Suppressor macrophage (primary cell): ENCODE results near the gene HHEX.

ENCODE experiments used
- DNase-seq, 4 experiments: peaks; one replicate each; pipeline ENCODE4 v3.0.0-alpha.2; 2020 to 2022
- total RNA-seq, 17 experiments: gene quantifications; one replicate each; lab custom pipeline; 2026; ENCODE audit warnings: mixed read lengths in 6 of 17, inconsistent platforms in 3 of 17; lab: John Stamatoyannopoulos, UW

HHEX gene
- 0.21 to 31.8 (median 20.1) reads per million in 17 experiments for total RNA-seq

GRCh38 chr10:92689663-92690210 is at the start of gene HHEX:
TSS of gene HHEX (plus strand) at chr10:92689955. CDS start at chr10:92689987, 32 bp downstream.
- peak; percentile 91 to 97 (median 94) for DNase-seq

GRCh38 chr10:92640107-92640506 is 49.6 kb upstream of the HHEX start:
- DNase-seq, result no peak

GRCh38 chr10:92641492-92641891 is 48.3 kb upstream of the HHEX start:
- DNase-seq, result no peak

- DNase-seq, result peak; percentile 24 to 74 (median 48)
Observed at GRCh38 chr10:92644921-92645320, 44.8 kb upstream of the HHEX start.

GRCh38 chr10:92650864-92651263 is 38.9 kb upstream of the HHEX start:
- peak; percentile 5 to 30 (median 20) for DNase-seq

DNA sequence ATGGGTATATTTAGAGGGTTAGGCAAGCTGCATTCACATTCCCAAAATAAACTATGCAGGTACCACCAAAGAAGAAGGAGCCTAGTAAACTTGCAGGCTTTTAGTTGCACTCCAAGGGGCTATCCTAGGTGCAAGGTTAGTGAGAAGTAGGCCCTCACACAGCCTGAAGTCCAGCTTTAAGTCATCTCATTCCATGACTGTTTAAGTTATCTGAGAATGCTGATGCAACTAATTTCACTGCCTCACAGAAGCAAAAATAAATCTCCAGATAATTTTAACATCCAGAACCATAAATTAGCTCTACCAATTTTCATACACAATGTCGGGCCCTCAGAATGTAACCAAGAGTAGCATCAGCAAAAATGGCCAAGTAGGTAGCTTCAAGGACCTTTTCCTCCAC is 34.3 kb upstream of the HHEX start:
- no peak for DNase-seq

DNA sequence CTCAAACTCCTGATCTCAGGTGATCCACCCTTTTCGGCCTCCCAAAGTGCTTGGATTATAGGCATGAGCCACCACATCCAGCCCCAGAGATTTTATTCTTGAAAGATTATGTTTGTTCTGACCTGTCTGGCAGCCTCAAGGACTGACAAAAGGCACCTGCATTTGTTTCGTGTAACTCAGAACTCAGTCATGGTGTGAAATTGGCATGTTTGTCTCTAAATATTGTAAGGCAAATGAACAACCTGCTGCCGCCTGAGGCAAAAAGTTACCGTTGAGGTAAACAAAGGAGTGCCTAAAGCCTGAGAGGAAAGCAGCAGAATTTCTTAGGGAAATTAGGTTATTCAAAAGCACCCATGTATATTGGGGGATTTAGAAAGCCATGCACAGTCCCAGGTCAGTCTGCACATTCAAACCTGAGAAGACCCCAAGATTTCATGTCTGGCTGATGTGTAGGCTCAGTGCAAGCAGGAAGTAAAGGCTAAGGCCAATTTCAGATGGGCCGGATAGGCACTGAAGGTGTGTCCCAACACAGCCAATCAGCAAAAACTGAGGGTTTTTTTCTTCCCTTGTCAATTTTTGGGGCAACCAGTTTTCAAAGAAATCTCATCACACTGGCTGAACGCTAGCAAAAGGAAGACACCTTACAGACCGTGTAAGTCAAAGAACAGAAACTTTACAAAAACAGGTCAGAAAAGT is 33.3 kb upstream of the HHEX start:
- DNase-seq, result no peak

DNA sequence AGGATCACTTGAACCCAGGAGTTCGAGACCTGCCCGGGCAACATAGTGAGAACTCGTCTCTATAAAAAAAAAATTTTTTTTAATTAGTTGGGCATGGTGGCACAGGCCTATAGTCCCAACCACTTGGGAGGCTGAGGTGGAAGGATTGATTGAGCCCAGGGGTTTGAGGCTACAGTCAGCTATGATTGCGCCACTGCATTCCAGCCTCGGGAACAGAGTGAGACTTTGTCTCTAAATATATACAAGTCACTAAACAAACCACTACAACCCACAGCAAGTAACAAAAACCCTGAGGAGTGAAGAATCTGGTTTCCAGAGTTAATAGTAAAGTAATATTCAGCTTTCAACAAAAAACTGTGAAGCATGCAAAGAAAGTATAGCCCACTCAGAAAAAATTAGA is 32.7 kb upstream of the HHEX start:
- DNase-seq, result no peak

DNA sequence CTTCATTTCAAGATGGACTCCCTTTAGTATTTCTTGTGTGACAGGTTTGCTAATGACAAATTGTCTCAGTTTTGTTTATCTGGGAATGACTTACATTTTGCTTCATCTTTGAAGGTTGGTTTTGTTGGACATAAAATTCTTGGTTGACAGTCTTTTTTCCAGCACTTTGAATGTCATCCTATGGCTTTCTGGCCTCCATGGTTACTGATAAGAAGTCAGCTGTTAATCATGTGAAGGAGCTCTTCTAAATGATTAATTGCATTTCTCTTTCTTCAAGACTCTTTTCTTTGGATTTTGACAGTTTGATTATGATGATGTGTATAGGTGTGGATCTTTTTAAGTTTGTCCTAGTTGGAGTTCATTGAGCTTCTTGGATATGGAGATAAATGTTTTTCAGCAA is 26.9 kb upstream of the HHEX start:
- no peak for DNase-seq

GRCh38 chr10:92664322-92664721 is 25.4 kb upstream of the HHEX start:
- DNase-seq, result no peak

GRCh38 chr10:92667078-92667477 is 22.7 kb upstream of the HHEX start:
- no peak for DNase-seq

- no peak for DNase-seq
Observed at GRCh38 chr10:92677708-92678107, 12.0 kb upstream of the HHEX start.

DNA sequence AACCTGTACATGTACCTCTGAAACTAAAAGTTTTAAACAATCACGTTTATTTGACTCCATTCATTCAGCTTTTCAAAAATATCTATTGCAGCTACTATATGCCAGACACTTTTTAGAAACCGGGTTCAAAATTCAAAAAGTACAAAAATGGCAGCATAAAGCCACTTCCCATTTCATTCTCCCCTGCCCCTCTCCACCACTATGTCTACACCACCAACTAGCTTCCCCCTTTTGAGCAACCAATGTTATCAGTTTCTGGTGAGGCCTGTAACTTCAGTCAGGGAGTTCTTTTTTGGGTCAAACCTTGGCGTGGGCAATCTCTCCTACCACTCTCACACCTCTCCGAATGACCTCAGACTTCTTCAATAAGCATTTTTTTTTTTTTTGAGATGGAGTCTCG is 11.5 kb upstream of the HHEX start:
- DNase-seq, result no peak

GRCh38 chr10:92681306-92681834 is 8.4 kb upstream of the HHEX start:
- DNase-seq, result no peak

GRCh38 chr10:92688573-92688926 is 1.2 kb upstream of the HHEX start:
- peak; percentile 36 to 65 (median 56) for DNase-seq

DNA sequence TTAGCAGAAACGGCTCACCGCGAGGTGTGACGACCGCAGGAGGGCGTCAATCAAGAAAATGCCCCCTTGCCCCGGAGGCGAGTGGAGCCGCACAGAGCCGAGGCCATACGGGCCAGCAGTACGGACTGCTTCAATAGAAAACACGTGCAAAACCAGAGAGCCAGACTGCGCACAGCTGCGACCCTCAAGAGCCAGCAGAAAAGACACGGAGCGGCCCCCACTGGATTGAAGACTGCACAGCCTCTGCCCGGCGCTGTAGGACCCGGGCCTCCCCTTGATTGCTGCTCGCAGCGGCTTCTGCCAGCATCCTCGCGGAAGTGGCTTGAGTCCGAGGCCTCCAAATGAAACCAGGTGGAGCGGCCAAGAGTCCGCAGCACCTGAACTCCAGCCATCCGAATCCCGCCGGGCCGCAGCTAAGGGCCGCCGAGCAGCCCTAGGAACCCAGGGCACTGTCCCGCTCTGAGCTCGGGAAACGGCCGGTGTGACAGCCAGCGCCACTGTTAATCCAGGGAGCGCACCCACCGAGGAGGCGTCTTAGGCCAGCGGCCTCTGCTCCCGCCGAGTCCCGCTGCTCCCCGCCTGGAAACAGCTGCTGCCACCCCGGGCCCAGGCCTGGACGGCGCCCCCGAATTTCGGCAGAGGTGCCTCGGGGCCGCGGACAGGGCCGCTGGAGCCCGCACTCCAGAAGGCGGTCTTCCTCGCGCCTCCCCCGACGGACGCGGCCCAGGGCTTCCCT is 660 bp upstream of the HHEX start:
- peak in 3 of 4 experiments; percentile 29 to 50 (median 34) for DNase-seq

DNA sequence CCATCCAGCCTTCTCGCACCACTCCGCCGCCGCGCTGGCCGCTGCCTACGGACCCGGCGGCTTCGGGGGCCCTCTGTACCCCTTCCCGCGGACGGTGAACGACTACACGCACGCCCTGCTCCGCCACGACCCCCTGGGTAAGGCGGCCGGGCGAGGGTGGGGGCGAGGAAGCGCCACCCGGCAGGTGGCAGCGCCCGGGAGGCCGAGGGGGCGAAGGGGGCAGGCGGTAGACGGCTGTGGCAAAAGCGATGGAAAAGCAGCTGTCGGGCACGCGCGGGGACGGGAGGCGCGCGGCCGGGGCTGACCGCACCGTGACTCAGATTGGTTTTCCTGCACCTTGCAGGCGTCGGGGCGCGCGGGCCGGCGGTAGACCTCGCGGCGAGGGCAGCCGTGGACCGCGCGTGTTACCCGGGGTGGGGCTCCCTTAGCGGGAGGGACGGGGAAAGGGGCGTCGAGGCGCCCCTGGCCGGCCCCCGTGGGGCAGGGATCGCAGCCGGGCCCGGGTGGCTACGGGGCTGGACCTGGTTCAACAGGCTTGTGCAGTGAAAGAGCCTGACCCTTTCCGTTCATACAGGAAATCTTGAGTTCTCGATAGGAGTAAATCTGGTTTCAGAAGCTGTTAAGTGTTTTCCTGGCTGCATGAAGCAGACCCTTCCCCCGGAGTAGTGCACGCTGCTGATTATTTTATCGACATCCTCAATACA is 608 bp downstream of the HHEX start:
- DNase-seq, result peak; percentile 77 to 88 (median 84)

- peak; percentile 73 to 92 (median 85) for DNase-seq
Observed at GRCh38 chr10:92690915-92691590, 1.3 kb downstream of the HHEX start.

DNA sequence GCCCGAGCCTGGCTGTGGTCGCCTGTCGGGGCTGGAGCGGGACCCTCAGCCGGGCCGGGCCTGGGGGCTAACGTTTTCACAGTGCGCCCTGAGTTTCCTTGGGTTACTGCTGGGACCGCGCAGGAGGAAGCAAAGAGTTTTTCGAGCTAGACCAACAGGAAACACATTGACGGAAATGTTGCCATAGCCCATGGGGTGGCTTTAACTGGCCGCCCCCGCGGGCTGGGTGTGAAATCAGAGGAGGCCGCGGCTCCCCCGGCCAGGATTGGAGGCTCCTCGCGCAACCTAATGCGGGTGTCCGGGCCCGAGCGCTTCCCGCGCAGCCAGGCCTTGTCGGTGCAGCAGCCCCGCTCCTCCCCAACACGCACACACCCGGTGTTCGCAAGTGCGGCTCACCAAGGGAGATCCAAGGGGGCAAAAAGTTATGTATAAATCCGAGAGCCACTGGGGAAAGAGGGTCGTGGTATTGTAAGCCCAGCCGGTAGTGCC is 1.9 kb downstream of the HHEX start:
- peak; percentile 91 to 96 (median 96) for DNase-seq

- peak in 1 of 4 experiments; percentile 20 for DNase-seq
Observed at GRCh38 chr10:92692080-92692671, 2.4 kb downstream of the HHEX start.

GRCh38 chr10:92692697-92693533 is 3.2 kb downstream of the HHEX start:
- no peak for DNase-seq
